ENCODE measurements around the gene EHMT1.
"Not testable (repeated sequence)": the region's sequence is repeated elsewhere in the genome, so short reads cannot be mapped to it uniquely, and the experiment has no call there.

EHMT1 gene

DNA sequence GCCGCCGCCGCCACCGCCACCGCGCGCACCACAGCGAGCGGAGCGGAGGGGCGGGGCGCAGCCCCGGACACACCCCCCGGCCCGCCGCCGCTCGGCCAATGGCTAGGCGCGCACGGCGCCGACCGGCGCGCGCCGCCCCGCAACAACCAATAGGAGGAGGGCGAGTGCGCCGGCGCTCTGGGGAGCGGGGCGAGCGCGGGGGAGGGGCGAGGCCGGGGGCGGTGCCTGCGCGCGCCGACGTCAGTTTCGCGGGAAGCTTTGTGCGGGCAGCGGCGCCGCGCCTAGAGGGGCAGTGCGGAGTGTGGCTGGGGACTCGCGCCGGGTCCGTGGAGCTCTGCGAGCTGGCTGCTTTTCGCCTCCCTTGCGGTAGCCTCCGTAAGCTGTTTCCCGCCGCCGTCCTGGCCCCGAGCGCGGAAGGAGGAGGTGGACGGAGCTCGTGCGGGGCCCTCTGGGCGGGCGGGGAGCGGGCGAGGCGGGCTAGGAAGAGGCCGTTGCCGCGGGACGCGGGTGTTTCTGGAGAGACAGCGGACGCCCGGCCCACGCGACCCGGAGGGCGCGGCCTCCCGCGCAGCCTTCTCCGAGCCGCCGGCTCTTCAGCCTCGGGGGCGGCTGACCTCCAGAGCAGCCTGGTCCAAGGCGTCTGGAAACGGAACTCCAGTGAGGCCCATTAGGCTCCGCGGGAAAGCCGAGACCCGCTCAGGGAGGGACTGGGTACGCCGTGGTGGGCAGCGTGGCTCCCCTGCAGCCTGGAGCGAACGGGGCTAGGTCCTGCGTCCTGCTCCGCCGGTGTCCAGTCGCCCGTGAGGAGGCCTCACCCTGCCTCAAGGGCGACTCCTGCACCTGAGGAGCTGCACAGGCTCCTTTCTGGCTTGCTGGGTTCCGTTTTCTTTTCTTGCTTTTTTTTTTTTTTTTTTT is 28.1 kb upstream of the EHMT1 start, which contains the start of gene ZMYND19:
ZMYND19 (minus strand) TSS at position 44 of the 915 bp plus-strand sequence. CDS start 249 bp downstream, outside the sequence.
- peak; percentile 92 for DNase-seq

DNA sequence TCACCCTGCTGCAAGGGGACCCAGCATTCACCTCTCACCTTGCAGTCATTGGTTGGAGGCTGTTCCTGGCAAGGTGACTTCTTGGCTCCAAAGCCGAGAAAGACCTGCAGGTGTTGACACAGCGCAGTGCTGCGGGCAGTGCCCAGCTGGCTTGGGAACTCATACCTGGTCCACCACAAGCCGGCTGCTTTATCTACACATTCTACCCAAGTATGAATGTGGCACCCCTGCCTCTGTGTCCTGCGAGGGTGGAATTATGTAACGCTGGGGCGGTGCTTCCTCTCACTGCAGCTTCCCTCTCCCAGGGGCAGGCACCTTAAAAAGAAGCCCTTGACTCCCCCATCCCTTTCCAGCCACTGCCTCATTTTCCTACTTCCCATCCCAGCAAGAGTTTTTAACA is 26.0 kb upstream of the EHMT1 start:
- DNase-seq, result no peak

DNA sequence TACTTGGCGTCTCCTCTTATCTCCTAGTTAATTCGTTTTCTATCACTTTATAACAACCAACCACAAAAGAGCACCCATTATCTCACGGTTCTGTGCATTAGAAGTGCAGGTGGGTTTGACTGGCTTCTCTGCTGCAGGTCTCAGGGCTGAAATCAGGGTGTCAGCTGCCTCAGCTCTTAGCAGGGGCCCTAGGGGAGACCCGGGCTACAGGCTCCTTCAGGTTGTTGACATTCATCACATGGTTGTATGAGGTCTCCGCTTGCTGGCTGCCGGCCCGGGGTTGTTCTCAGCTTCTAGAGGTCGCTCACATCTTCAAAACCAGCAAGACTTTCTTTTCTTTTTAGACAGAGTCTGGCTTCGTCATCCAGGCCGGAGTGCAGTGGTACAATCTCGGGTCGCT is 25.6 kb upstream of the EHMT1 start:
- DNase-seq, result no peak

DNA sequence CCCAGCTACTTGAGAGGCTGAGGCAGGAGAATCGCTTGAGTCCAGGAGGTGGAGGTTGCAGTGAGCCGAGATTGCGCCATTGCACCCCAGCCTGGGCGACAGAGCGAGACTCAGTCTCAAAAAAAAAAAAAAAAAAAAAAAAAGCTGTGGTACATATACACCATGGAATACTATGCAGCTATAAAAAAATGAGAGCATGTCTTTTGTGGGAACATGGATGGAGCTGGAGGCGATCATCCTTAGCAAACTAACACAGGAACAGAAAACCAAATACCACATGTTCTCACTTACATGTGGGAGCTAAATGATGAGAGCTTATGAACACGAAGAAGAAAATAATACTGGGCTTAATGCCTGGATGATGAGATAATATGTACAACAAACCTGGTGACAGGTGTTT is 22.2 kb upstream of the EHMT1 start:
- DNase-seq, result not testable (repeated sequence)

DNA sequence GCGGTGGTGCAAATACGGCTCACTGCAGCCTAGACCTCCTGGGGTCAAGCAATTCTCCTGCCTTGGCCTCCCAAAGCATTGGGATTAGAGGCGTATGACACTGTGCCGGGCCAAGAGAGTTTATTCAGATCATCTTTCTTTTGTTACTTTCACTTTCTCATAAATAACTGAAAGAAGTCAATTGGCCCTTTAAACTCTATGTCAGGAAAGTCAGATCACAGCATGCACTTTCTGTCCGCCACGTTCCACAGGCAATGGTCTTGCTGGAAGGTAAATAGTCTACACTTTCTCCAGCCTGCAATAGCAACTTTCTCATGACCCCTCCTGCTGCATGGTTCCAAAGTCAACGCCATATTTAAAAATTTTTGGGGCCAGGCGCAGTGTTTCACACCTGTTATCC is 19.9 kb upstream of the EHMT1 start:
- no peak for DNase-seq

DNA sequence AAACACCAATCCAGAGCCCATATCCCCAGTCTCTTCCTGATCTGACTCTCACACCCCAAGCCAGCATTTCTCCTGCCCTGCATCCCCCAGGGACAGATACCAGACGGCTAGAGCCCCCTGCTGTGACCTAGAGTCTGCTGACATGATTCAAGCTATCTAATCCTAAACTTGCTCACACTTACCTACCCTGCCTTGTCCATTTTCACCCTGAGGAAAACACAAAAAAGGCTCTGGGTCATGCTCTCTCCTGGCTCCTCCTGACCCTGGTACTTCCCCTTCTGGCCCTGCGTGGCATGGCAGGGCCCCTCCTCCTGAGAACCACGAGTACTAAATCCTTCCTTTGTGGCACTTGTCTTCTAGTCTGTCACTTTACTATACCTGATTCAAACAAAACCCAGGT is 16.1 kb upstream of the EHMT1 start:
- no peak for DNase-seq

DNA sequence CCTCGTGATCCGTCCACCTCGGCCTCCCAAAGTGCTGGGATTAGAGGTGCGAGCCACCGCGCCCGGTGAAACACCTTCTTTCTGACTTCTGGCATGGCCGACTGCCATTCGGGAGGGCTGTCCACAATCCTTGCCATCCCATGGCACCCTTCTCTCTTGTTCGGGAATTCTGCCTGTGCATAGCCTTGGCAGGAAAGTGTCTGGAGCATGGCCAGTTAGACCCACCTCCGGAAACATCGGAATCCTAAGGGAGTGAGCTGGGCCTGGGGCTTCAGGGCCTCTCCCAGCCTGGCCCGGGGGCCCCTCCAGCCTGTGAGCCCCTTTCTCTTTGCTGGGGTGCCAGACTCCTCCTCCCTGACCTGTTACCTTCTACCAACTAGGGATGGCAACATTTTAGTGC is 14.9 kb upstream of the EHMT1 start:
- no peak for DNase-seq

DNA sequence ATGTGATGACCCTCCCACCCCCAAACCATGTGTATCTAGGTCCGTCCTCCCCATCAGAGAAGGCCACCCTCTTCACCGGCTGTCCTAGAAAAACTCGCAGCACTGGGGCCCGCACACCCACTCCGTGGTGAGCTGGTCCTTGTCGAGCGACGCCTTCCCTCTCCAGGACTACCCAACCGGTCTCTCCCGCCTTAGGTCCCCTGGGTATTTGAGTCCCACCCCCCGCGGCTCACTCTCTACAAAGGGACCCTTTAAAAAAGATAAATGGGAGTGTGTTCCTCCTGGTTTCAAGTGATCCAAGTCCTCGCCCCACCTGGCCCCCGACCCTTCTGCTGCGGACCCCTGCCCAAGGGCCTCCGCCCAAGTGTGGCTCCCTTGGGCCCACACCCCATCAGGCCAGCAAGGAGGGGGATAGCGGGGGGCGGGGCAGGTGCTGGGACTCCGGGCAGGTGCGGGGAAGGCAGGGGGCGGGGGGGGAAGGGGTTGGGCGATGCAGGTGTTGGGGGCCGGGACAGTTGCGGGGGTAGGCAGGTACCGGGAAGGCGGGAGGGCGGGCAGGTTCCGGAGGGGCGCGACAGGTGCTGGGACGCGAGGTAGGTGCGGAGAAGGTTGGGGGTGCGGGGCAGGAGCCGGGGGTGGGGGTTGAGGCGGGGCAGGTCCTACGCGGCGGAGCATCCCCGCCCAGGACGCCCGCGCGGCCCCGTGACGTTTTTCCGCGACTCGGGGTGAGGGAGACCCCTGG is 14.3 kb upstream of the EHMT1 start:
- no peak for DNase-seq

DNA sequence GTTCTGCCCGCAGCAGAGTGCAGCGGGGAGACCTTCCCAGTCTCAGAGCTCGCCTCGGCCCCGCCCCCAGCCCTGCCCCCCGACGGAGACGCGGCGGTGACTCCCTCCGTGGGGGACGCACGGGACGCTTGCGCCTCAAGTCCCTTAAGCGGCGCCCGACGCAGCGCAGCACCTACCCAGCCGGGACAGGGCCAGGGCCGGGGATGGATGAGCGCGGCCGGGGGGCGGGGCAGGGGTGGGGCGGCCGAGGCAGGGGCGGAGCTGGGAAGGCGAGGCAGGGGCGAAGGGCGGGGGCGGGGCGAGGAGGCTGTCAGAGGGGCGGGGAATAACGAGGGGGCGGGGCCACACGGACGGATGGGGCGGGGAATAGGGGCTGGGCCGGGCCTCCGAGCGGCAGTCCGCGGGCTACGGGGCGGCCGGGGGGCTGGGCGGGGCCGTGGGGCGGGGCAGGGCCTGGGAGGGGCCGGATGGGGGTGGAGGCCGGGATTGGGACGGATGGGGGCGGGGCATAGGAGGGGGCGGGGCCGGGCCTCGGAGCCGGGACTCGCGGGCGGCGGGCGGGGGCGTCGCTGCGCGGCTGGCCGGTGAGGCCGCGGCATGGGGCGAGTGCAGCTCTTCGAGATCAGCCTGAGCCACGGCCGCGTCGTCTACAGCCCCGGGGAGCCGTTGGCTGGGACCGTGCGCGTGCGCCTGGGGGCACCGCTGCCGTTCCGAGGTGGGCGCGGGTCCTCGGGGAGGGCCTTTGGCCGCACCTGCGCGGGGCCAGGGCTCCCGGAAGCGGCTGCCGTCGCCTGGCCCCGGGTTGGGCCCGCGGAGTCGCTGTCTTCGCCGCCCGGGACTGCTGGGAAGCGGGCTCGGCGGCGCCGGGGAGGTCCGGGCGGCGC is 13.4 kb upstream of the EHMT1 start, which contains the start of gene ARRDC1:
ARRDC1 (plus strand) TSS at position 566 of the 884 bp plus-strand sequence; CDS start at position 598, 32 bp downstream.
- peak; percentile 97 for DNase-seq

DNA sequence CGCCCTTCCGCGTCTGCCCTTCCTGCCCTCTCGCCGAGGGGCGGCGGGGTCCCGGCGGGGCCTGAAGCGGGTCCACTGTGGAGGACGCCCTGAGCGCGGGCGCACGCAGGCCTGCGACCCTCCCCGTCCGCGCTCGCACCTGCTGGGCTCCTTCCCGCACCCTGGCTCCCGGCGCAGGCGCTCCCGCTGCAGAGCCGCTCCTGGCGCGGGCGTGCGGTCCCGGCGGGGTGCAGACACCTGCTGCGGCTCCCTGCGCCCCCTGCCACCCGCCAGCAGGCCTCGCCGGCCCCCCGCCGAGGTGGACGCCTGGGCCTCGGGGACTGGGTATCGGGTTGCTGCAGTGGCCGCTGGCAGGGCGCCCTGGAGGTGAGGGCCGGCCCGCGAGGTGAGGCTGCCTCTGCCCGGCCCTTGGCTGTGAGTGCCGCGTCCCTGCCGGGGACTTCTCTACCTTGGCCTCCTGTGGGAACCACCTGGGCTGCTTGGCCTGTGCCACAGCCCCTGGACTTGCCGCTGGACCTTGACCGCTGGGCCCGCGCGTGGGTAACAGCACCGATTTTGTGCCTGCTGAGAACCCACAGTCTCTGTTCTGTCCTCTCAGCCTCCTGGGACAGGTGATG is 12.7 kb upstream of the EHMT1 start:
- DNase-seq, result no peak

DNA sequence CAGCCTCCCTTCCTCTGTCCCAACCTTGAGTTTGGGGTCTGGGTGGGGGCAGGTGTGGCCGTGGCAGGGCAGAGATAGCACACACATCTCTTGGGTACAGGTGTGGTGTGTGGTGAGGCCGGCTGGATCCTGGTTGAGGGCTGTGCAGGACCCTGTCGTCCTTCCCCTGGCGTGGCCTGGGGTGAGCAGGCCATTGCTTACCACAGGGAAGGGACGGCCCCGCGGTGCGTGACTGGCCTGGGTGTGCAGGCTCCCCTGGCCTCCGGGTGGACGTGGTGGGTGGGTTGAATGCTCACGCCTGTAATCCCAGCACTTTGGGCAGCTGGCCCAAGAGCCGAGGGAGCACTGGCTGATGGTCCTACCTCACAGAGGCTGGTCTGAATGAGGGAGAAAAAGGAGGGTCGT is 12.1 kb upstream of the EHMT1 start:
- no peak for DNase-seq

DNA sequence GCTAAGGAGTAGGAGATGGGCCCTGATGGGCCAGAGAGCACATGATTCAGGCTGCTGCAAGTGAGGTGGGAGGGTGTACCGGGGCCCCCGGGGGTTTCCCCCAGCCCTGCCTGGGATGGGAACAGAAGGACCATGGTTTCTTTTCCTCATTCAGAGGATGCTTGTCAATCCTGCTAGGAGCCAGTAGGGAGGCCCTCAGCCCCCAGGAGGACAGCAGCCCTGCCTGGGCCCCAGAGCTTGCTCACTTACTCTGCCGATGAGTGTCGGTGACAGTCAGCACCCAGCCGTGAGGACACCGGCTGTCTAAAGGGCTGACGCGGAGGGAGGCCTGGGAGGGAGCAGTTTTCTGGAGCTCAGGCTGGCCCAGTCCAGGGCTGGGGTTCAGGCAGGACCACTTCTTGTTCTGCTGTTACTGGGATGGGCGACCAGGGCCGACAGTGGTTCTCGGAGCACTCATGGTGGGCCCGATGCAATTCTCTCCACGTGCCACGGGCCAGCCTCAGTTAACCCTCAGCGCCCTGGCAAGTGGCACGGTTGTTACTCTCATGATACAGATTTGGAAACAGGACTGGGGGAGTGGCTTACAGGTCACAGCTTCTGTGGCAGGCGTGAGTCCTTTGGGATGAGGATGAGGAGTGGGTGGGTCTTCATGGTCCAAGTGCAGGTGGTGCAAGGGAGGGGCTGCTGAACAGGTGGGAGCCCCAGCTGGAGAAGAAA is 11.5 kb upstream of the EHMT1 start:
- DNase-seq, result no peak

DNA sequence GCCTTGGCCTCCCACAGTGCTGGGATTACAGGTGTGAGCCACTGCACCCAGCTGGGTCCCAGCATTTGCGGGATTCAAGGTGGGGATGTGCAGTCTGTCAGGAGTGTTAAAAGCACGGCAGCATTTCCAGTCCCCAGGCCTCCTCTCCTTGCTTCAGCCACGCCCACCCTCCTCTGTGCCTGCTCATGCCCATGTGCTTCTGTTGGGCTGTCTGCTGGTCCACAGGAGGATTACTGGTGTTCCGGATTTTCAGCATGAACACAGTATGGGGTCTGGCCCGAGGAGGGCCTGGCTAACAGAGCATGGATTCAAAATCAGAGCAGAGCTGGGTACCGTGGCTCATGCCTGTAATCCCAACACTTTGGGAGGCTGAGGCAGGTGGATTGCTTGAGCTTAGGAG is 7.9 kb upstream of the EHMT1 start:
- DNase-seq, result no peak

DNA sequence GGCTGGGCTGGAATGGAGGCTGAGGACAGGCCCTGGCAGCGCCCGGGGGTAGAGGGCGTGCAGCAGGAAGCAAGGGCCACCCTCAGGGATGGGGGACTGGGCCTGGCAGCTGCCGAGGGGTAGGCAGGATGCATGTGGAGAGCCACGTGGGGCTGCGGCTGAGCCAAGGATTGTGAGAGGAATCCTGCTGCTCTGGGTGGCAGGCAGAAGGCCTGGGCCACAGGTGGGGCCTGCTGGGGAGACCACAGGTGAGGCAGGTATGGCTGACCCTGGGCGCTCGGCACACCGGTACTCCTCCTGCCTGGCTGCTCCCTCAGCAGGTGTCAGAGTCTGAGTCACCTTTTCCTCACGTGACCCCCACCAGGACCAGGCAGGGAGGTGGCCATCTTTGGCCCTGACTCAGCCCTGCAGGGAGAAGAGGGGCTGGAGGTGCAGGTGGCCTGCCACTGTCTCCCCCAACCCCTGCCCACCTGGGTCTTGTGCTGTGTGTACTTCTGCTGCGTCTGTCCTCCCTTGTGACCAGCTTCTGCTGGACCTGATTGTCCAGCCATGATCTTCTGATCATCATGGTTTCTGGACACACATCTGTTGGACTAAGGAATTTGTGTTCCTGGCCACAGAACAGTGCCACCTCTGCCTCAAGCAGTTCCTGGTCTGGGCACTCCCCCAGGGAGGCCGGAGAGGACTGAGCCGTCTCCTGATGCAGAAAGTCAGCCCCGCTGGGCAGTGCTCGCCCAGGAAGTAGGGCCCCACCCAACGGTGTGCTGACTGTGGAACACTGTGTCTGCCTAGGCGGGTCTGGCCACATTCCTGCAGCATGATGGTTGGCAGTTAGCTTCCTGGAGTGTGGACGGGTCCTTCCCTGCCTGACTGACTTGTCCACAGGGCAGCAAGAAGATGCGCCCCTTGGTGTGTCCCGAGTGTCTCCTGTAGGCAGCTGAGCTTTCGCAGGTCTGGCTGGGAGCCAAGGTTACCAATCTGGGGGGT is 6.9 kb upstream of the EHMT1 start:
- DNase-seq, result no peak

DNA sequence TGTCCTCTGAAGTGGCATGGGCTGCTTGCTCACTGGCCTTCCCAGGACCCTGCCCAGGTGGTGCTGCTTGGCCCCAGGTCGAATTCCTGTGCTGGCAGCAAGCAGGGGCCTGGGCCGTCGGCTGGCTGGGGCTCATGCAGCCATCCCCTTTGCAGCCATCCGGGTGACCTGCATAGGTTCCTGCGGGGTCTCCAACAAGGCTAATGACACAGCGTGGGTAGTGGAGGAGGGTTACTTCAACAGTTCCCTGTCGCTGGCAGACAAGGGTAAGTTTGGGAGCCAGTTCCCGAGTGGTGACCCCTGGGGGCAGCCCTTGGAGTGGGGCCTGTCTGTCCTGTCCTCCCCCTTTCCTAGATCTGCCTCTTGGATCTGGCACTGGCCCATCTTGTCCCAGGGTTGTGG is 6.1 kb upstream of the EHMT1 start:
- DNase-seq, result no peak

DNA sequence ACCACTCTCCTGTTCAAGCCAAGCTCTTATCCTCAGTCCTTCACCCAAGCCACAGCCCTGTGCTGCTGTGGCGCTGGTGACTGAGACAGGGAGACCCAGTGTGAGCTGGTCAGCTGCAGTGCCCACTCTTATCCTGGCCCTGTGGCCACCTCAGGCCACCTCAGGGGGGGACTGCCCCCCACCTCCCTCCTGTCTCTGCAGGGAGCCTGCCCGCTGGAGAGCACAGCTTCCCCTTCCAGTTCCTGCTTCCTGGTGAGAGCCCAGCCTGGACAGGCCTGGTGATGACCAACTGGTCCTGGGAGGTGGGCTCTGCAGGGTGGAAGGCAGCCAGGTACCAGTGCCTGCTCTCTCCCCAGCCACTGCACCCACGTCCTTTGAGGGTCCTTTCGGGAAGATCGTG is 5.5 kb upstream of the EHMT1 start:
- no peak for DNase-seq

DNA sequence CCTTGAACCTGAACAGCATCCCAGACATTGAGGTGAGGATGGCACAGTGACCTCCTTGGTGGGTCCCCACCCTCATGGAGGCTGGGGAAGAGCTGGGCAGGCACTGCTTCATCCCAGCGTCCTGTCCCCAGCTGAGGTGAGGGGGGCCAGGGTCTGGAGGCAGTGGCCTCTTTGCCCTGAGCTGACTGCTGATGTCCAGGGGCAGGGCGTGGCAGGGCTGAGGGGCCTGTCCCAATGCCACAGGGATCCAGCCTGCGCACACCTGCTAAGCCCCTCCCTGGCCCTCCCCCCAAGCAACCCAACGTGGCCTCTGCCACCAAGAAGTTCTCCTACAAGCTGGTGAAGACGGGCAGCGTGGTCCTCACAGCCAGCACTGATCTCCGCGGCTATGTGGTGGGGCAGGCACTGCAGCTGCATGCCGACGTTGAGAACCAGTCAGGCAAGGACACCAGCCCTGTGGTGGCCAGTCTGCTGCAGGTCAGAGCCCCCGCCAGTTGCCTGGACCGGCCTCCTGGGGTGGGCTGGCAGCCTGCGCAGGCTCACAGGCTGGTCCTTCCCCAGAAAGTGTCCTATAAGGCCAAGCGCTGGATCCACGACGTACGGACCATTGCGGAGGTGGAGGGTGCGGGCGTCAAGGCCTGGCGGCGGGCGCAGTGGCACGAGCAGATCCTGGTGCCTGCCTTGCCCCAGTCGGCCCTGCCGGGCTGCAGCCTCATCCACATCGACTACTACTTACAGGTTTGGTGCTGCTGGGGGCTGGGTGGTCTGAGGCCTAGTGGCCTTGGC is 4.9 kb upstream of the EHMT1 start:
- no peak for DNase-seq

DNA sequence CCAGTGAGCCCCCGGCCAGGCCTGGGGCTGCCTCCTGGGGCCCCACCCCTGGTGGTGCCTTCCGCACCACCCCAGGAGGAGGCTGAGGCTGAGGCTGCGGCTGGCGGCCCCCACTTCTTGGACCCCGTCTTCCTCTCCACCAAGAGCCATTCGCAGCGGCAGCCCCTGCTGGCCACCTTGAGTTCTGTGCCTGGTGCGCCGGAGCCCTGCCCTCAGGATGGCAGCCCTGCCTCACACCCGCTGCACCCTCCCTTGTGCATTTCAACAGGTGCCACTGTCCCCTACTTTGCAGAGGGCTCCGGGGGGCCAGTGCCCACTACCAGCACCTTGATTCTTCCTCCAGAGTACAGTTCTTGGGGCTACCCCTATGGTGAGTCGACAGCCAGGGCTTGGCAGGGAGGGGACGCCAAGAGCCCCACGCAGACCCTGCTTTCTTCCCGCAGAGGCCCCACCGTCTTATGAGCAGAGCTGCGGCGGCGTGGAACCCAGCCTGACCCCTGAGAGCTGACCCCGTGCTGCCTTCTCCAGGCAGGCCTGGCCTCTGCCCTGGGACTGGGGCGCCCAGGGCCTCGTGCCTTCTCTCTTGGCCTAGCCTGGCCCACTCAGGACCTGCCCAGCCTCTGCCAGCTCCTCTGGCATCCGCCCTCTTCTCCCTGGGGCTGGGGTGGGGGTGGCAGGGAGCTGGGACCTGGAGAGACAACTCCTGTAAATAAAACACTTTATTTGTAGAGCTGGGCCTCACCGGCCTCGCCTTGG is 4.0 kb upstream of the EHMT1 start:
- DNase-seq, result no peak

DNA sequence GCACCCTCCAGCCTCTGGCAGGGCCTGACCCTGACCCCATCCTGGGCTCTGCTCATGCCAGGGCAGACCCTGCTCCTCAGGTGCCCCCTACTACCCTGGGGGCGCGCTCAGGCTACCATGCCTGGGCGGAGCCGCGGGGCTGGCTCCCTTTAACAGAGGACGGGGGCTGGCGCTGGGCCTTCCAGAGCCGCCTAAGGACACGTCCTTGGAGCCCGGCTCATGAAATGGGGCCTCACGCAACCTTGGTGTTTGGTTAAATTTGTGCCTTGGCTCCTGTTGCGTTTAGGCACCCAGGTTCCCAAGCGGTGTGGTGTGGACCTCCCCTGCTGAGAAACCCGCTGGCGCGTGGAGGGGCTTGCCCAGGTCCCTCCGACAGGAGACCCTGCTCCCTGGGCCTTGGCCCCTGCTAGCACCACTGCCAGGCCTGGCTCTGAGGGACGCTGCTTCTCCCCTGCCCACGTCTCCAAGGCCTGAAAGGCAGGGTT is 3.4 kb upstream of the EHMT1 start:
- no peak for DNase-seq
